Upper lobe of left lung (tissue), 4 donors: ENCODE measurements around the gene CLK4.

ENCODE experiments used
- CTCF ChIP-seq, 6 experiments: fragments of 450-650 bp in 4 of 6; fragments of 200-600 bp in 2 of 6; sonication (generic) in 2 of 6; IDR thresholded peaks; one replicate each; pipeline ENCODE4 v1.5.1; 2016 to 2019; ENCODE audit warnings: antibody characterized with exemption in 6 of 6
- POLR2AphosphoS5 ChIP-seq, 2 donors: sonication (generic); formaldehyde crosslinking; IDR thresholded peaks; one replicate each; pipeline ENCODE4 v1.5.1; 2017; ENCODE audit warnings: antibody characterized with exemption in 2 of 2

DNA sequence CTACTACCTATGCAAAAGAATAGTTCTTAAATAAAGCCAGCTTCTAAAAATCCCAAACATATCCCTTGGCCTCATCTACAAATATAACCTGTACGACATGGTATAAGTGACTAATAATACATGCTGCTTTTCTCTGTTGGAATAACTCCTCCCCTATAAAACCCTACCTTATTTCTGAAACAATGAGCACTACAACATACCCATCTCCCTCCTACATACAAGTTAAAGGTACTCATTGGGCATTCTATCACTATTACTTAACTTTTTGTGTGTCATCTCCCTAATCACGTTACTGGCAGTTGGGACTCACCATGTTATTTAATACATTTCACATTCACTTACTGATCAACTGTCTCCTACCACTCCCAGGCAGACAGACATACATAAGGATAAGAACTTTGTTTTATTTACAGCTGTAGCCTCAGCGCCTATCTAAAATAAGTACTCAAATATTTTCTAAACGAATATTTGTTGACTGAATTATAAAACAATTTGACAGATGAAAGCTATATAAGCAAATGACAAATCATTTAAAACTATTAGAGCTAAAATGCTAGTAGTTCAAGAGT is 4.1 kb downstream of the CLK4 start:
- TF ChIP-seq CTCF (IDR thresholded peaks at IDR 0.05) (no peak), POLR2AphosphoS5 (IDR thresholded peaks at IDR 0.05) (no peak)
